ENCODE data around the gene NRG3. TPM values are rescaled to one million over a fixed set of nuclear protein-coding genes. Genes with fewer than 3 reads are reported as not detected.

NRG3 gene
- total and polyA plus RNA-seq, 2 of the 8 experiments (the other 6 are each of a cell fraction or from before 2014, with no cell fraction given): 4.2 to 5.0 TPM

DNA sequence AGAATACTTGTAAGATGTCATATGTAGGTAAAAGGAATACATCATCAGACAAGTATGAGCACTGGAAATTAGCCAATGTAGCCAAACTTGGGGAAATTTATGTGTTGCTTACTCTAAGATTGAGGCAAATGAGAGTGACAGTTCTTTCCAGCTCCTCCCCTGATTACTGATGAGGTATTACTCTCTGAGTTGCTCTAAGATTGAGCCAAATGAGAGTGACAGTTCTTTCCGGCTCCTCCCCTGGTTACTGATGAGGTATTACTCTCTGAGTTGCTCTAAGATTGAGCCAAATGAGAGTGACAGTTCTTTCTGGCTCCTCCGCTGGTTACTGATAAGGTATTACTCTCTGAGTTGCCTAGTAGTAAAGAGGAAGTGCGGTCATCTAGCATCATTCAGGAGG is 435.8 kb downstream of the NRG3 start:
- H3K56ac ChIP-seq (replicated peaks; ENCODE audit: insufficient read length, low read depth, low read length): no peak overlapping the region
- H3K14ac ChIP-seq (ENCODE audit: insufficient read length): no peak overlapping the region
- no peak overlapping the region for H4K5ac ChIP-seq (ENCODE audit: insufficient read length, low read depth, low read length)
- H4K91ac ChIP-seq (replicated peaks; ENCODE audit: insufficient read length, low read length): no peak overlapping the region
- no peak overlapping the region for H2BK20ac ChIP-seq (ENCODE audit: low read length)
- no peaks in the 10 kb centered on the region for H4K20me1 ChIP-seq (replicated peaks in 1 of 2; ENCODE audit: control insufficient read depth in 1 of 2, insufficient read depth in 2 of 2, low read length in 2 of 2)
- no peak overlapping the region for H2BK120ac ChIP-seq (replicated peaks; ENCODE audit: low read depth, low read length)
- WGBS, 2 experiments (ENCODE audit: extremely low coverage in 1 of 2, insufficient coverage in 1 of 2, insufficient read length in 1 of 2, insufficient replicate concordance in 2 of 2, low coverage in 1 of 2, low lambda C conversion rate in 2 of 2, missing lambda C conversion rate in 1 of 2): 76% methylated on average over 3 of the region's 3 CpGs; no CpG with 5 or more reads in 1 of the 2 experiments
- H3K23me2 ChIP-seq (ENCODE audit: low read depth, low read length): no peaks in the 10 kb centered on the region
- H3K4me3 ChIP-seq (ENCODE audit: extremely low read depth in 1 of 4, insufficient read depth in 2 of 4, low read depth in 3 of 4, low read length in 4 of 4): no peak overlapping the region
- H3K18ac ChIP-seq (ENCODE audit: extremely low read depth, low read length): no peak overlapping the region
- no peak overlapping the region for H2AK5ac ChIP-seq (ENCODE audit: low read depth, low read length)
- no peak overlapping the region for H4K8ac ChIP-seq (ENCODE audit: extremely low read depth, insufficient read depth, low read length)
- H2AFZ ChIP-seq (ENCODE audit: low read length): no peak overlapping the region
- no peaks in the 10 kb centered on the region for H3K27me3 ChIP-seq (replicated peaks in 1 of 4; ENCODE audit: control insufficient read depth in 3 of 4, extremely low read depth in 1 of 4, insufficient read depth in 3 of 4, low read length in 3 of 4)
- H2BK15ac ChIP-seq (ENCODE audit: low read length): no peak overlapping the region
- H3K4me1 ChIP-seq (replicated peaks in 1 of 4; ENCODE audit: control insufficient read depth in 3 of 4, insufficient read depth in 4 of 4, low read length in 3 of 4): no peaks in the 10 kb centered on the region
- no peak overlapping the region for H3K4me2 ChIP-seq (ENCODE audit: insufficient read depth in 1 of 2, low read depth in 2 of 2, low read length in 2 of 2)
- no peak overlapping the region for H3K23ac ChIP-seq (ENCODE audit: insufficient read length)
- no peak for TF ChIP-seq BCL11A (IDR thresholded peaks at IDR 0.05; ENCODE audit: low read depth in 2 of 2, low read length in 2 of 2)
- TF ChIP-seq KDM4A (IDR thresholded peaks at IDR 0.05; ENCODE audit: low read depth, low read length, severe bottlenecking): no peak
- no peak for TF ChIP-seq BACH1 (IDR thresholded peaks at IDR 0.05; ENCODE audit: low read length)
- TF ChIP-seq BRCA1 (IDR thresholded peaks at IDR 0.05; ENCODE audit: low read depth, low read length): no peak
- TF ChIP-seq HDAC6 (IDR thresholded peaks at IDR 0.05; ENCODE audit: low read depth, low read length): no peak
- TF ChIP-seq, protein P1, sequence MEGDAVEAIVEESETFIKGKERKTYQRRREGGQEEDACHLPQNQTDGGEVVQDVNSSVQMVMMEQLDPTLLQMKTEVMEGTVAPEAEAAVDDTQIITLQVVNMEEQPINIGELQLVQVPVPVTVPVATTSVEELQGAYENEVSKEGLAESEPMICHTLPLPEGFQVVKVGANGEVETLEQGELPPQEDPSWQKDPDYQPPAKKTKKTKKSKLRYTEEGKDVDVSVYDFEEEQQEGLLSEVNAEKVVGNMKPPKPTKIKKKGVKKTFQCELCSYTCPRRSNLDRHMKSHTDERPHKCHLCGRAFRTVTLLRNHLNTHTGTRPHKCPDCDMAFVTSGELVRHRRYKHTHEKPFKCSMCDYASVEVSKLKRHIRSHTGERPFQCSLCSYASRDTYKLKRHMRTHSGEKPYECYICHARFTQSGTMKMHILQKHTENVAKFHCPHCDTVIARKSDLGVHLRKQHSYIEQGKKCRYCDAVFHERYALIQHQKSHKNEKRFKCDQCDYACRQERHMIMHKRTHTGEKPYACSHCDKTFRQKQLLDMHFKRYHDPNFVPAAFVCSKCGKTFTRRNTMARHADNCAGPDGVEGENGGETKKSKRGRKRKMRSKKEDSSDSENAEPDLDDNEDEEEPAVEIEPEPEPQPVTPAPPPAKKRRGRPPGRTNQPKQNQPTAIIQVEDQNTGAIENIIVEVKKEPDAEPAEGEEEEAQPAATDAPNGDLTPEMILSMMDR (IDR thresholded peaks at IDR 0.05; ENCODE audit: control extremely low read depth in 1 of 3, insufficient read depth in 1 of 3, low read depth in 1 of 3, low read length in 3 of 3): no peak
- no peak for TF ChIP-seq RAD21 (IDR thresholded peaks at IDR 0.05 in 1 of 2, conservative IDR thresholded peaks at IDR 0.05 in 1 of 2; ENCODE audit: low read depth in 2 of 2, low read length in 2 of 2)
- TF ChIP-seq CBX8 (IDR thresholded peaks at IDR 0.05; ENCODE audit: borderline replicate concordance, low read depth, low read length): no peak
- no peak for TF ChIP-seq KDM1A (IDR thresholded peaks at IDR 0.05; ENCODE audit: borderline replicate concordance, low read length)
- no peak for TF ChIP-seq POLR2A (IDR thresholded peaks at IDR 0.05; ENCODE audit: control extremely low read depth in 1 of 2, low read depth in 2 of 2, low read length in 2 of 2)
- CTCF ChIA-PET (ENCODE audit: partially characterized antibody): no interaction called here
- H3K79me1 ChIP-seq (ENCODE audit: low read depth, low read length): no peaks in the 10 kb centered on the region
- POLR2A ChIA-PET (ENCODE audit: partially characterized antibody): no interaction called here
- no peaks in the 10 kb centered on the region for H3K9me3 ChIP-seq (ENCODE audit: insufficient read depth in 2 of 2, low read depth in 1 of 2, low read length in 1 of 2)
- FAIRE-seq: no peak
- no peak for DNase-seq (ENCODE audit: low read depth in 1 of 2, low spot score in 2 of 2)
- no peak overlapping the region for H3K27ac ChIP-seq (ENCODE audit: low read depth, low read length)
- H3K79me2 ChIP-seq (ENCODE audit: control insufficient read depth in 1 of 2, insufficient read depth in 2 of 2, low read length in 2 of 2): no peaks in the 10 kb centered on the region
- H2BK5ac ChIP-seq (ENCODE audit: low read depth, low read length): no peak overlapping the region
- no peak overlapping the region for H3K4ac ChIP-seq (replicated peaks; ENCODE audit: insufficient read length, low read depth, low read length)
- H2BK12ac ChIP-seq (ENCODE audit: low read depth, low read length): no peak overlapping the region
- no peaks in the 10 kb centered on the region for H3K36me3 ChIP-seq (ENCODE audit: control insufficient read depth in 2 of 4, insufficient read depth in 4 of 4, low read length in 3 of 4)
- no peak overlapping the region for H3K9ac ChIP-seq (replicated peaks in 1 of 4; ENCODE audit: extremely low read depth in 1 of 4, low read depth in 3 of 4, low read length in 3 of 4)
